ENCODE data around the gene NTN5.
A peak's percentile ranks its signal among the peaks of the same experiment; 100 is the strongest.
"Not testable (repeated sequence)": the region's sequence is repeated elsewhere in the genome, so short reads cannot be mapped to it uniquely, and the experiment has no call there.

Gene NTN5

GRCh38 chr19:48695743-48696352 lies 23.0 kb upstream of the NTN5 start, which contains the start of gene FUT2:
TSS of gene FUT2 (plus strand) at chr19:48695971. CDS start at chr19:48702957, 6,986 bp downstream.
- DNase-seq: no peak

- not testable (repeated sequence) for DNase-seq
Observed at GRCh38 chr19:48693629-48694028, 20.8 kb upstream of the NTN5 start.

GRCh38 chr19:48689449-48689848 lies 16.6 kb upstream of the NTN5 start:
- no peak for DNase-seq

GRCh38 chr19:48687776-48688175 lies 15.0 kb upstream of the NTN5 start:
- DNase-seq: no peak

GRCh38 chr19:48686637-48687036 lies 13.8 kb upstream of the NTN5 start:
- DNase-seq: not testable (repeated sequence)

- DNase-seq: no peak
Observed at GRCh38 chr19:48686088-48686487, 13.3 kb upstream of the NTN5 start.

- no peak for DNase-seq
Observed at GRCh38 chr19:48685583-48685982, 12.8 kb upstream of the NTN5 start.

- no peak for DNase-seq
Observed at GRCh38 chr19:48683349-48683748, 10.5 kb upstream of the NTN5 start.

- DNase-seq: no peak
Observed at GRCh38 chr19:48681127-48681470, 8.3 kb upstream of the NTN5 start.

GRCh38 chr19:48680436-48681126 lies 7.8 kb upstream of the NTN5 start:
- DNase-seq: no peak

GRCh38 chr19:48680006-48680405 lies 7.2 kb upstream of the NTN5 start:
- not testable (repeated sequence) for DNase-seq

- no peak for DNase-seq
Observed at GRCh38 chr19:48678201-48678600, 5.4 kb upstream of the NTN5 start.

- no peak for DNase-seq
Observed at GRCh38 chr19:48676887-48677286, 4.1 kb upstream of the NTN5 start.

GRCh38 chr19:48676487-48676886 lies 3.7 kb upstream of the NTN5 start:
- no peak for DNase-seq

GRCh38 chr19:48674921-48675824 lies 2.4 kb upstream of the NTN5 start:
- DNase-seq: peak; percentile 62

- DNase-seq: no peak
Observed at GRCh38 chr19:48674216-48674809, 1.5 kb upstream of the NTN5 start.

GRCh38 chr19:48673436-48674100 lies 751 bp upstream of the NTN5 start:
- DNase-seq: no peak

GRCh38 chr19:48671446-48671995 lies 1.3 kb downstream of the NTN5 start:
- DNase-seq: no peak

GRCh38 chr19:48670699-48671445 lies 1.9 kb downstream of the NTN5 start:
- no peak for DNase-seq

- DNase-seq: no peak
Observed at GRCh38 chr19:48669903-48670668, 2.7 kb downstream of the NTN5 start.

GRCh38 chr19:48668761-48669160 lies 4.1 kb downstream of the NTN5 start:
- DNase-seq: no peak

Measured in NCI-H524 treated with DMSO at 0.1 percent for 48 hours (cell line).